CD4-positive, alpha-beta T cell treated with Interleukin-15 for 4 hours (primary cell): ENCODE measurements around the gene MAP1LC3B.

Experiments used
- DNase-seq: peaks from one replicate; pipeline ENCODE4 v3.0.0-alpha.2; 2020; ENCODE audit warnings: low spot score

The MAP1LC3B gene

GRCh38 chr16:87409781-87410180, 17.6 kb downstream of the MAP1LC3B start:
- DNase-seq = no peak

- no peak for DNase-seq
Observed at GRCh38 chr16:87410530-87410929, 18.4 kb downstream of the MAP1LC3B start.

DNA sequence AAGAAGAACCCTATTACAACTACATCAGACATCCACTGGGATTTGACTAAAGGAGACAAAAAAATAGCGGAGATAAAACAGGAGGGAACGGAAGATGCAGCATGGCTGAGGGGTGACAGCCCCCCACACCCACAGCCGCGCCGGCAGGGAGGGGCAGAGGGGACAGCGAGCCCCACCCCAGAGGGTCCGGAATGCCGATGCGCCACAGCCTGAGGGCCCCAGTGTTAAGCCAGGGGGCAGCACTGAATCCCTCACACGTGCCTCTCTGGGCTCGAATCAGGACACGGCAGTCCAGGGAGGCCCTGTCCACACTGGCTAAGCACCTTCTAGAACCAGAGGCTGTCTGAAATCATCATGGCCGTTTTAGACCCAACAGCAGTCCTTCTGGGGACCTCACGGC, 18.8 kb downstream of the MAP1LC3B start:
- DNase-seq = no peak

DNA sequence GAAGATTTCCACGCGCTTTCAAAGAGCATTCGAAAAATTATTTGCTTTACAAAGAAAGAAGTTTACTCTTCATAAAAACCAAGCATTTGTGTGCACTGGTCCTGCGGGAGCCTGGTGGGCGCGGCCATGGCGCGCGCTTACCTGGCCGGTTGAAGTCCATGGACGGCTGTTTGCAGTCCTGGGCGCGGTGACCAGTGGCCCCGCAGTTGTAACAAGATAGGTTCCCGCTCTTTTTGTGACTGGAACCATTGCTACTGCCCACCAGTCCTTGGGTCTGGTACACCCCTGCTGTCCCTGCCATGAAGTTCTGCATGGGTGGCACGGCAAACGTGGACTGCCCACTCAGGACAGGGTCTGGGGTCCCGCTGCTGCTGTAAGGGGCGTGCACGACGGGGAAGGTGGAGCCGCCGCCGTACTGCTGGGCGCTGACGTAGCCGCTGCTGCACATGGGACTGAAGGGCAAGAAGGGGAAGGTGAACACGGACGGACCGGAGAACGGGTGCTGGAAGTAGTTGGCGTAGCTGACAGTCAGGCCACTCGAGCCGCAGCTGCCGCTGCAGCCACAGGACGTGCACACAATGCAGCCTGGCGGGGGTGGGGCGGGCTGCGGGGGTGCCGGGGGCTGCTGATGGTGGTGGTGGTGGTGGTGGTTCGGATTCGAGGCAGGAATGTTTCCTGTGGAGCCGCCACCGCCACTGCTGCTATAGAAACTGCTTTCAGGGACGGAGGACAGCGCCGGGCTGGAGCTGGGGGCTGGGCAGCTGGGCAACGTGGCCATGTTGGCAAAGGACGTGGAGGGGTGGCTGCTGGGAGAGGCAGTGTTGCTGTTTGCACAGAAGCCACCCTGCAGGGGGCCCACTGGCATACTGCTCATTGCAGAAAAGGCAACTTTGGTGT, 19.5 kb downstream of the MAP1LC3B start:
- no peak for DNase-seq

DNA sequence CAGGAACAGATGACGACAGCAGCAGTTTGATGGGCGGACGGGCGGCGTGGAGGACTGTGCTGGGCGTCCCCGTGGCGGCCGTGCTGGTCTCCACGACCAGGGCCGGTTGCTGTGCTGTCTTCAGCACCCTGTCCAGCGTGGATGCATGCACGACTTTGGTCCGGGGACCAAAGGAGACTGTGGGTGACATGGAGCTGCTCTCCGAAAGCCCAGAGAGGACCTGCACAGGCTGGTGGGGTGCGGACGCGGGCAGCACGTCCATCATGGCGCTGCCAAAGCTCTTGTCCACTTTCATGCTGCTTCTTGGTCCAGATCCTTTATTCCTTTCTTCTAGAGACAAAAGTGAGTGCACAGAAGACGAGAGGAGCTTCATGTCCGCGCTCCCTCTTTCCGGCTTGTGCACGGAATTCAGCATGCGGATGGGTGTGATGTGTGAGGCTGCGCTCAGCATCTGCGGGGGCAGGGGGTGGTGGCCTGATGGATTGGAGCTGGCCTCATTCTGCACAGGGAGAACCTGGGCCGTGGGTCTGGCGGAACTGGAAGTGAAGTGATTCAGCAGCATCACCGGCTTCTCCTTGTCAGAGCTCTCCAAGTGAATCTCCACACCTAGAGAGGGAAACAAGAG, 20.3 kb downstream of the MAP1LC3B start:
- DNase-seq = no peak

- no peak for DNase-seq
Observed at GRCh38 chr16:87412996-87413421, 20.9 kb downstream of the MAP1LC3B start.

- DNase-seq = no peak
Observed at GRCh38 chr16:87414251-87414680, 22.1 kb downstream of the MAP1LC3B start.

DNA sequence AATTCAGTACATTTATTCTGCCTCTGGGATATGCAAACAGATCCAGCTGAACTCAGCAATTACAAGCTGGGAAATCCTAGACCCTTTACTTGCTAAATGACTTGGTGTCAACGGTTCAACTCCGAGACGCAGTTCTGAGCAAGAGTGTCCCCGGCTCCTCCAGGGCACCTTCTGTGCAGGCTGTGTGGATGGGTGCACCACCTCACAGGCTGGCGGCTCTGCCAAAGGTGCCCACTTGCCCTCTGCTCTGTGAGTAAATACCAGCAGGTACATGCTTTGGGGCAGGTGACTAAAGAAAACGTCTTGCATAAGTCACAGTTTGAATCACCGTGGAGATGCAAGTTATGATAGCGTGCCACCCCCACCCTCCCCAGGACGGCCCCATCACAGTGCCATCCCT, 23.3 kb downstream of the MAP1LC3B start:
- no peak for DNase-seq

GRCh38 chr16:87416826-87417527, 24.8 kb downstream of the MAP1LC3B start:
- peak; percentile 25 for DNase-seq

DNA sequence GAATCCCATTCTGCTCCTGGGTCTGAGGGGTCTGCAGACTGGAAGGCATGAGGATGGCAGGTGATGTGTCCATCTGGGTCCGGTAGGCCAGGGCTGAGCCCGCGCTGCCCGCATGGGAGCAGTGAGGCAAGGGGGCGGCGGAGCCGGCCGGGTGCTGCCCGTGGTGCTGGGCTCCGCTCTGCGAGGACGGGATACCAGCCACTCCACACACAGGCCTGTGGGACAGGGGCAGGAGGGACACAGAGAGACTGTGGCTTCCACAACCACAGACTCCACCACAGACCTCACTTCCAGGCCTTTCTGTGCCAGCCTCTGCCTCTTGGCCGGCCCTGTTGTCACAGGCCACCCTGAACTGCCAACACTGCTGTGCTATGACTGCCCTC, 25.4 kb downstream of the MAP1LC3B start:
- no peak for DNase-seq

DNA sequence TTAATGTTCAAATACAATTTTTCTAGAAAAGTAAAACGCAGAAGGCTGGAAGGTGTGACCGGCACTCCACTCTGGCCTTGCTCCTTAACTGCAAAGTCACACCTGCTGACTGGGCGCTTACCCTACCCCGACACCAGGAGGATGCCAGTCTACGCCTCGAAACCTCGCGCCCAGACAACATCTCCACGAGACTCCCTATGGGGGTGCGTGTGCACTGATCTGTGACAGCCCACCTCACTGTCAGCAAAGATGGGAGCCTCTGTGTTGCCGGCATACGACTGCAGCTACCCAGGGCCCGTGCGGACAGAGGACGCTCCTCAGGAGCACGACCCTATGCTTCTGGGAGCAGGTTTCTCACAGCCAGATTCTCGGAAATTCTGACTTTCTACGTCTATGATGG, 26.1 kb downstream of the MAP1LC3B start:
- DNase-seq = no peak

GRCh38 chr16:87418644-87419043, 26.5 kb downstream of the MAP1LC3B start:
- no peak for DNase-seq

DNA sequence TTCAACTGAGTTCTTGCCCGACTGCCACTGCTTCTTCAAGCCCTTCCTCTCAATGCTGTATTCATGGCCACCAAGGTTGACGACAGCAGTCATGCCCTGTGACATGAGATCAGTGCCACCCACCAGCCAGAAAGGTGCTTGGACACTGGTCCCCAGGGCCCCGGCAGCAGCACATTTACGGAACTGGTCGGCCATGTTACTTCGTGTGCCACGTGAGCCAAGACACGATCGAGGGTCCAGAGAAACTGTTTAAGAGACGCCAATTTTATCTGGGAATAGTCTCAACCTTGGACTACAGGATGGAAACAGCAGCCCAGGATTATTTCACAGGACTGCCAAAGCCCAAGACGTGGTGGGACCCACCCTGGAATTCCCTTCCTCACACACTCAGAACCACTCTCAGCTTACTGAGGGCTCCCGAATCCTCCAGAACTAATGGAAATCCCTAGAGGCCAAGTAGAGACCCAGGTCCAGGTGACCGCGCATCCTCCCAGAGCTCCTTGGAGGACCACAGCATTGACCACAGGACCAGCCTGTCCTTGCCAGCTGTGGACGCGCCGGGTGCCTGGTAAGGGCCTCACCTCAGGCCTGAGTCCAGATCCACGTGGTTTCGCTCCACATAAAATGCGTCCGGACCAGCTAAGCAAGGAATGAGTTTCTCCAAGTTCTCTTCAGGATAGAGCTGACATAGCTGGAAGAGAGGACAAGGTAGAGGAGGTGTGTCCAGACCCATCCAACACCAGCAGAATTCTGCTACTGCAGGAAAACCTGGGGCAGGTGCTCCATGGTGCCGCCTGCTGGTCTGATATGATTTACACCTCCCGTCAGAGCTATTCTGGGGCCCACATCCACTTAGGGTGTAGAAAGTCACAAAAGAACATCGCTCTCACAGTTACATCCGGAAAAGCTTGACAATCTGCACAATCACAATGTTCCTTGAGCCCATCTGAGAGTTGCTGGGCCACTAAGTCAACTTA, 28.2 kb downstream of the MAP1LC3B start:
- DNase-seq = no peak

- no peak for DNase-seq
Observed at GRCh38 chr16:87421003-87421912, 29.1 kb downstream of the MAP1LC3B start.

DNA sequence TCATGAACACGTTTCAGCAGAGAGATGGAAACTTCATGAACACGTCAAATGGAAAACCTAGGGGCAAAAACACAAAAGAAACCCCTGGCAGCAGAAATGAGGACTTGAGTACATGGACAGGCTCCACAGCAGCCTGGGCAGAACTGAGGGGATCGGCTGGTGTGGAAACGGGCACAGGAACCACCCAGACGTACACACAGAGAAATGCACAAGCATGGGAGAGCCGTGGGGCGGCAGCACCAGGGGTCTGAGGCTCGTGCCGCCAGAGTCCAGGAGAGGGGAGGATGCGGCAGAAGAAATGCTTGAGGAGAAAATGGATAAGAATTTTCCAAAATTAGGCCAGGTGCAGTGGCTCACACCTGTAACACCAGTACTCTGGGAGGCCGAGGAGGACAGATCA, 30.0 kb downstream of the MAP1LC3B start:
- no peak for DNase-seq

GRCh38 chr16:87423429-87423828, 31.3 kb downstream of the MAP1LC3B start:
- no peak for DNase-seq

GRCh38 chr16:87424266-87424665, 32.1 kb downstream of the MAP1LC3B start:
- DNase-seq = no peak

DNA sequence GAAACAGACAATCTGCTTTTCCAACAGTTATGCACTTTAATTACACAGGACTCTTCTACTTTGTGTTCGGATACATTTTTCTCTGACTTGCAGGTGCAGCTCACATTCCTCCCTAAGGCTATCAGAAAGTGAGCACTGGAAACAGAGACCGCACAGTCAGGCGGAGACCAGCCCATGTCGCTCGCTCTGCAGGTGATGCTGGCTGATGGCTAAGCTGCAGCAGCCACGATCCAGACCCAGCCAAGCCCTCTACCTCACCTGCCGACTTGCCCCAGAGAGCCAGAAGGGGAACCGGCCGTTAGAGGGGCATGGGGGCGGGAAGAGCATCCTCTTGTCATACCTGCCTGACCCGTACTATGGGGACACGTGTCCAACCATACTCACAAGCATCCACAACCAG, 33.8 kb downstream of the MAP1LC3B start:
- no peak for DNase-seq

DNA sequence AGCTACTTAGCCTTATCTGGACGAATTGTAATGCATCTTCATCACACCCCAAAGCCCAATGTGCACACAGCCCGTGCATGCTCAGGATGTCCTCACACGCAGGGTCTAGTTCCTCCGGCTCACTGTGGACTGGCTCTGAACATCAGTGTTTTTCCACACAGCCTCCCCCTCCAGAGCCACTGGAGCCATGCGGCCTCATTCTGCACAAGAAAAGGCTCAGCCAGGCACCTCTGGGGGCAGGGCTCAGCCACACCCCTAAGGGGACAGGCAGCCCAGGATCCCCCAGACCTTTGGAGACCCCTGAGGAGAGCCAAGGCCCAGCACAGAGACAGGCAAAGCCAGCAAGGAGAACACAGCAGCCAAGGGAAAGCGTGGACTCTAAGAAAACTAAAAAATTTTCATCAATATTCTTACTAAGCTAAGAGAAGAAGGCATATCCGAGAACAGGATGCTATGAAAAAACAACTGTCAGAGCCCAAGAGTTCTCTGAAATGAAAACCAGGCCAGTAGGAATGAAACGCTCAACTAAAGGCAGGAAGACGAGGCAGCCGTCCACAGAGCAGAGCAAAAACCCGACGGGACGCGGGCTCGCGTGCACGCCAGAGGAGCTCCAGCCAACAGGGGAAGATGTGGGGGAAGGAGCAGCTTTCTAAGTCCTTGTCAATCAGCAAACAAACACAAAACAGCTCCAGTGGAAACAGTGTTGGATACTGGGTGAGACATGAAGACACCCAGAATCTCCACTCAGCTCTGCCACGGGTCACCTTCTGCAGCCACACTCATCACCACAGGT, 34.5 kb downstream of the MAP1LC3B start:
- DNase-seq = no peak

- DNase-seq = no peak
Observed at GRCh38 chr16:87431926-87432325, 39.8 kb downstream of the MAP1LC3B start.
